ENCODE results near the gene MORN4. TPM values are rescaled to one million over a fixed set of nuclear protein-coding genes. Genes with fewer than 3 reads are reported as not detected.

MORN4 gene
- total and polyA plus RNA-seq, 2 donors, result 2.0 to 4.7 TPM

DNA sequence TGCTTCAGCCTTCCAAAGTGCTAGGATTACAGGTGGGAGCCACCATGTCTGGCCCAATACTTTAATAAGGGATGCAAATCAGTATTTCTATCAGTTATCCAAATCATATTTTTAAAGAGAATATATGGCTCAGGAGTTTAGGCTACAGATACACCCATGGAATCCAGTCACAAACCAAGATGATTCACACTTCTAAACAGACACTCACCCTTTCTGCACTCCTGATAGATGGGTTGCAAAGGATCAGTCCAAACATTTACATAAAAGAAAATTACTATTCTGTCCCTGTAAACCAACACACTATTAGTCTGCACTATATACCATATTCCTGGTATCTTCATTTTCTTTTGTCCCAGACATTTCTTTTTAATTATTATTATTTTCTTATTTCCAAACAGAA lies 2.2 kb downstream of the MORN4 start:
- DNase-seq (ENCODE audit: low read depth in 6 of 9, low spot score in 9 of 9), result no peak
- H3K27me3 ChIP-seq (ENCODE audit: control insufficient read depth in 2 of 2, insufficient read depth in 1 of 2, low read length in 1 of 2), result peaks cover 0 to 6% of the 10 kb centered on the region in 2 donors
- no peak overlapping the region for H3K4me3 ChIP-seq (ENCODE audit: low read length in 2 of 2)
- H3K36me3 ChIP-seq (ENCODE audit: control insufficient read depth in 2 of 2, insufficient read depth in 2 of 2, low read length in 1 of 2), result no peaks in the 10 kb centered on the region
- no peak overlapping the region for H3K27ac ChIP-seq (ENCODE audit: low read depth in 1 of 2, low read length in 1 of 2)
- H3K9me3 ChIP-seq (ENCODE audit: control insufficient read depth in 2 of 2, insufficient read depth in 1 of 2, low read length in 1 of 2), result peaks cover 0 to 6% of the 10 kb centered on the region in 2 donors
- H3K4me1 ChIP-seq (ENCODE audit: control insufficient read depth in 2 of 2, insufficient read depth in 2 of 2, low read length in 2 of 2), result peaks cover 2 to 10% of the 10 kb centered on the region in 2 donors

DNA sequence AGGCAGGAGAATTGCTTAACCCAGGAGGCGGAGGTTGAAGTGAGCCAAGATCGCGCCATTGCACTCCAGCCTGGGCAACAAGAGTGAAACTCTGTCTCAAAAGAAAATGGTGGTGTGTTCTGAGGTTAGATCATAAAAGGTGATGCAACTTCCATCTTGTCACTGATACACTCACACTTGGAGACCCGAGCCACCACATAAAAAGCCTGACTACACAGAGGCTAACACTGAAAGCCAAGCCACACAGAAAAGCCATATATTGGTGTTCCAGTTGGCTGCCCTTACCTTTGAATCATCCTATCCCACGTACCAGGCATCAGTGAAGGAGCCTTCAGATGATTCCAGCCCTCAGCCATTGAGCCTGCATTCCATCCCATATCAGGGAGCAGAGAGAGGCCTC lies 4.0 kb downstream of the MORN4 start:
- H3K4me1 ChIP-seq (ENCODE audit: control insufficient read depth in 2 of 2, insufficient read depth in 2 of 2, low read length in 2 of 2), result peaks cover 2 to 10% of the 10 kb centered on the region in 2 donors
- WGBS, result 96% methylated on average over 5 of the region's 5 CpGs
- H3K4me3 ChIP-seq (ENCODE audit: low read length in 2 of 2), result no peak overlapping the region
- DNase-seq (ENCODE audit: low read depth in 6 of 9, low spot score in 9 of 9), result no peak
- H3K27me3 ChIP-seq (ENCODE audit: control insufficient read depth in 2 of 2, insufficient read depth in 1 of 2, low read length in 1 of 2), result peaks cover 0 to 6% of the 10 kb centered on the region in 2 donors
- H3K36me3 ChIP-seq (ENCODE audit: control insufficient read depth in 2 of 2, insufficient read depth in 2 of 2, low read length in 1 of 2), result no peaks in the 10 kb centered on the region
- peaks cover 0 to 6% of the 10 kb centered on the region in 2 donors for H3K9me3 ChIP-seq (ENCODE audit: control insufficient read depth in 2 of 2, insufficient read depth in 1 of 2, low read length in 1 of 2)
- H3K27ac ChIP-seq (ENCODE audit: low read depth in 1 of 2, low read length in 1 of 2), result no peak overlapping the region

DNA sequence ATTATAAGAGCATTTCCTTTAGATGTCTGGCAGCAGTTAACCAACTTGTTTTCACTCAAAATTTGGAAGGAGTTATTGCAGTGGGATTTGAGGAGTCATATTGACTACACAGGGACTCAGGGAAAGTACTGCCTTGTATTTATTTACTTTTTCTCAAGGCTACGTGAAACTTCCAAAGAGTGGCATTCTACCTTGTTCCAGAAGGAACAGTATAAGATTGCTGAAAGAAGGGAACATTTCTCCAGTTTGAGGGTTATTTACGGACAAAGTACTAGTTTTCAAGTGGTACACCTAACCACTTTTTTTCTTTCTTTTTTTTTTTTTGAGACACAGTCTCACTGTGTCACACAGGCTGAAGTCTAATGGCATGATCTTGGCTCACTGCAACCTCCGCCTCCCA lies 5.1 kb downstream of the MORN4 start:
- Histone ChIP-seq H3K27ac (ENCODE audit: low read depth in 1 of 2, low read length in 1 of 2) (no peak overlapping the region), H3K4me3 (ENCODE audit: low read length in 2 of 2) (no peak overlapping the region), H3K4me1 (ENCODE audit: control insufficient read depth in 2 of 2, insufficient read depth in 2 of 2, low read length in 2 of 2) (peaks cover 2 to 7% of the 10 kb centered on the region in 2 donors), H3K27me3 (ENCODE audit: control insufficient read depth in 2 of 2, insufficient read depth in 1 of 2, low read length in 1 of 2) (peaks cover 0 to 6% of the 10 kb centered on the region in 2 donors), H3K36me3 (ENCODE audit: control insufficient read depth in 2 of 2, insufficient read depth in 2 of 2, low read length in 1 of 2) (no peaks in the 10 kb centered on the region), H3K9me3 (ENCODE audit: control insufficient read depth in 2 of 2, insufficient read depth in 1 of 2, low read length in 1 of 2) (peaks cover 0 to 5% of the 10 kb centered on the region in 2 donors)
- 99% methylated on average over 3 of the region's 3 CpGs for WGBS
- DNase-seq (ENCODE audit: low read depth in 6 of 9, low spot score in 9 of 9), result no peak

DNA sequence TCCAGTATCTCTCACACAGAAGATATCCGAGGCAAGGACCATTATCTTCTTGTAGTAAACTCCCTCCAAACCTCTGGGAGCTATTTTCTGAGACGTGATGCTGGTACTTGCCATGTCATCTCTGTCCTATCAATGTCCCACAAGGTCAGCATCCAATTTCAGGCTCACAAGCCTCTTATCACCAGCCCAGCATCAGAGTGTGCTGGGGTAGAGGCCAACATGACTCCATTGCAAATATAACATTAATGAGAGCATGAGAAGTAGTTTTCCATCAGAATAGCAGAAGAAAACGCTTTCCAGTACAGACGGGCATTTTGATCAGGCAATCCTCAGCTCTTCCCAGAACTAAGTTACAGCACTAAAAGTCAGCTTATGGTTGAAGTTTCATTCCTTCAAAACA lies 5.6 kb downstream of the MORN4 start:
- WGBS, result 98% methylated on average over 4 of the region's 4 CpGs
- no peak for DNase-seq (ENCODE audit: low read depth in 6 of 9, low spot score in 9 of 9)
- H3K27ac ChIP-seq (ENCODE audit: low read depth in 1 of 2, low read length in 1 of 2), result no peak overlapping the region
- H3K4me3 ChIP-seq (ENCODE audit: low read length in 2 of 2), result no peak overlapping the region
- peaks cover 0 to under 1% of the 10 kb centered on the region in 2 donors for H3K9me3 ChIP-seq (ENCODE audit: control insufficient read depth in 2 of 2, insufficient read depth in 1 of 2, low read length in 1 of 2)
- peaks cover 2% of the 10 kb centered on the region in 2 donors for H3K4me1 ChIP-seq (ENCODE audit: control insufficient read depth in 2 of 2, insufficient read depth in 2 of 2, low read length in 2 of 2)
- peaks cover 0 to under 1% of the 10 kb centered on the region in 2 donors for H3K27me3 ChIP-seq (ENCODE audit: control insufficient read depth in 2 of 2, insufficient read depth in 1 of 2, low read length in 1 of 2)
- H3K36me3 ChIP-seq (ENCODE audit: control insufficient read depth in 2 of 2, insufficient read depth in 2 of 2, low read length in 1 of 2), result no peaks in the 10 kb centered on the region

DNA sequence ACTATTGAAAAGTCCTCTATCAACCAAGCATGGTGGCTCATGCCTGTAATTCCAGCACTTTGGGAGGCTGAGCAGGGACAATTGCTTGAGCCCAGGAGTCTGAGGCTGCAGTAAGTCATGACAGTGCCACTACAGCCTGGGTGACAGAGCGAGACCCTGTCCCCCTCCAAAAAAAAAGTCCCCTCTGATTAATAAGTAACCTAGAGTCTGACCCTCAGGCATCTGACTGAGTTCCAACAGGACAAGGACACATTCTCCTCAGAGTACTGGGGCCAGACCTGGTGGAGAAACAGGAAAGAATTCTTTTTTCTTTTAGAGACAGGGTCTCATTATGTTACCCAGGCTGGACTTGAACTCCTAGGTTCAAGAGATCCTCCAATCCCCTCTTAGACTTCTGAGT lies 10.0 kb downstream of the MORN4 start:
- Histone ChIP-seq H3K4me3 (ENCODE audit: low read length in 2 of 2) (no peak overlapping the region), H3K36me3 (ENCODE audit: control insufficient read depth in 2 of 2, insufficient read depth in 2 of 2, low read length in 1 of 2) (no peaks in the 10 kb centered on the region), H3K27ac (ENCODE audit: low read depth in 1 of 2, low read length in 1 of 2) (no peak overlapping the region), H3K27me3 (ENCODE audit: control insufficient read depth in 2 of 2, insufficient read depth in 1 of 2, low read length in 1 of 2) (no peaks in the 10 kb centered on the region), H3K9me3 (ENCODE audit: control insufficient read depth in 2 of 2, insufficient read depth in 1 of 2, low read length in 1 of 2) (no peaks in the 10 kb centered on the region), H3K4me1 (ENCODE audit: control insufficient read depth in 2 of 2, insufficient read depth in 2 of 2, low read length in 2 of 2) (no peaks in the 10 kb centered on the region)
- 97% methylated on average over 1 of the region's 1 CpG for WGBS
- no peak for DNase-seq (ENCODE audit: low read depth in 6 of 9, low spot score in 9 of 9)

DNA sequence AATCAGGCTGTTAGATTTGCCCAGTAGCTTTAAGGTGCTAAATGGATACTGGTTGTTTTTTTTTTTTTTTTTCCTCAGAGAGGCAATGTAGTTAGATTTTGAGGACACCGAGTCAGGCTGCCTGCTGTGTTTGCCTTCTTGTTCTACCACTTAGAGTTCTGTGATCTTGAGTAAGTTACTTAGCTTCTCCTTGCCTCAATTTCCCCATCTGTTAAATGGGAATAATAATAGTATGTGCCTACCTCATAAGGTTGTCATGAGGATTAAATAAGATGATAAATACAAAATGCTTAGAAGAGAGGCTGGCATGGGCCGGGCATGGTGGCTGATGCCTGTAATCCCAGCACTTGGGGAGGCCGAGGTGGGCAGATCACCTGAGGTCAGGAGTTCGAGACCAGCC lies 14.6 kb downstream of the MORN4 start:
- no peak overlapping the region for H3K4me3 ChIP-seq (ENCODE audit: low read length in 2 of 2)
- WGBS, result 98% methylated on average over 4 of the region's 4 CpGs
- no peak for DNase-seq (ENCODE audit: low read depth in 6 of 9, low spot score in 9 of 9)
- H3K4me1 ChIP-seq (ENCODE audit: control insufficient read depth in 2 of 2, insufficient read depth in 2 of 2, low read length in 2 of 2), result no peaks in the 10 kb centered on the region
- H3K36me3 ChIP-seq (ENCODE audit: control insufficient read depth in 2 of 2, insufficient read depth in 2 of 2, low read length in 1 of 2), result no peaks in the 10 kb centered on the region
- no peaks in the 10 kb centered on the region for H3K27me3 ChIP-seq (ENCODE audit: control insufficient read depth in 2 of 2, insufficient read depth in 1 of 2, low read length in 1 of 2)
- H3K9me3 ChIP-seq (ENCODE audit: control insufficient read depth in 2 of 2, insufficient read depth in 1 of 2, low read length in 1 of 2), result no peaks in the 10 kb centered on the region
- no peak overlapping the region for H3K27ac ChIP-seq (ENCODE audit: low read depth in 1 of 2, low read length in 1 of 2)

DNA sequence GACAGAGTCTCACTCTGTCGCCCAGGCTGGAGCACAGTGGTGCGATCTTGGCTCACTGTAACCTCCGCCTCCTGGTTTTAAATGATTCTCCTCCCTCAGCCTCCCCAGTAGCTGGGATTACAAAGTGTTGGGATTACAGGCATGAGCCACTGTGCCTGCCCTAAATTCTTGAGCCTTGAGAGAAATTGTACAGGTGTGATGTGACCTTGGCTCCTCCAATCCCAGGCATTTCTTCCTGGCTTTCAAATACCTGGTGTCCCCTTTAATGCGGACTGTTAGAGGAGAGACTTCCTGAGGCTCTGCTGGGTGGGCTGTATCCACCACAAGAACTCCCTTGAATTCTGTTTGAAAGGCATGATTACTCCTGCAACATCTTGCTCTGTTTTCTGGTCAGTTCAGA lies 15.0 kb downstream of the MORN4 start:
- 96% methylated on average over 4 of the region's 4 CpGs for WGBS
- no peaks in the 10 kb centered on the region for H3K9me3 ChIP-seq (ENCODE audit: control insufficient read depth in 2 of 2, insufficient read depth in 1 of 2, low read length in 1 of 2)
- H3K27ac ChIP-seq (ENCODE audit: low read depth in 1 of 2, low read length in 1 of 2), result no peak overlapping the region
- DNase-seq (ENCODE audit: low read depth in 6 of 9, low spot score in 9 of 9), result no peak
- H3K27me3 ChIP-seq (ENCODE audit: control insufficient read depth in 2 of 2, insufficient read depth in 1 of 2, low read length in 1 of 2), result no peaks in the 10 kb centered on the region
- H3K36me3 ChIP-seq (ENCODE audit: control insufficient read depth in 2 of 2, insufficient read depth in 2 of 2, low read length in 1 of 2), result no peaks in the 10 kb centered on the region
- H3K4me3 ChIP-seq (ENCODE audit: low read length in 2 of 2), result no peak overlapping the region
- no peaks in the 10 kb centered on the region for H3K4me1 ChIP-seq (ENCODE audit: control insufficient read depth in 2 of 2, insufficient read depth in 2 of 2, low read length in 2 of 2)

DNA sequence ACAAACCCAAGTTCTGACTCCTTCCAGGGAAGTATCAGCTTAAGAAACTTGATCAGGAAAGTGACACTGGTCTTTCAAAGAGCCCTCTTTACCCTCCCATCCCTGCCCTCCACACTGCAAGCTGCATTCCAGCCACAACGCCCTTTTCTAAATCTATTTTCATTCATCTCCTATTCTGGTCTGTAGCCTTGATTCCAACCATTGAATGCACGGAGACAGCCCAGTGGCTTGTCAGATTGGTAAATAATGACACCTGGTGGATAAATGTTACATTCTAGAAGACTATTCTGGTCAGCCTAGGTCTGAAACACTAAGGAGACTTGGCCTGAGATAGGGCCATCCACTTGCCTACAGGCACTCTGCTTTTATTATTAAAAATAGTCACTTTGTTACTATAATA lies 20.9 kb downstream of the MORN4 start:
- 85% methylated on average over 2 of the region's 2 CpGs for WGBS
- no peaks in the 10 kb centered on the region for H3K9me3 ChIP-seq (ENCODE audit: control insufficient read depth in 2 of 2, insufficient read depth in 1 of 2, low read length in 1 of 2)

DNA sequence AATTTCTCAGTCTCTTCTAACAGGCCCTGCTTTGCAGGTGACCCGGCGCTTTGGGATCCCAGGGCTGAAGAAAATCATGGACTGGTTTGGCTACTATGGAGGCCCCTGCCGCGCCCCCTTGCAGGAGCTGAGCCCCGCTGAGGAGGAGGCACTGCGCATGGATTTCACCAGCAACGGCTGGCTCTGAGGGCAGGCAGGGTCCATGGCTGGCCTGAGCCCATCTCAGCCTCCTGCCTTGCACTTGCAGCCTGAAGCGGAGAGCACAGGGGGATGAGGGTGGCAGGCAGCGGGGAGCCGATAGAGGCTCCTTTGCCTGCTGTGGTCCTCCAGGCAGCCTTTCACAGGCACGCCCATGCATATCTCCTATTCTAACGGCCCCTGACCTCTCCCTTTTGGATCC lies 21.8 kb downstream of the MORN4 start:
- Histone ChIP-seq H3K9me3 (ENCODE audit: control insufficient read depth in 2 of 2, insufficient read depth in 1 of 2, low read length in 1 of 2) (no peaks in the 10 kb centered on the region), H3K36me3 (ENCODE audit: control insufficient read depth in 2 of 2, insufficient read depth in 2 of 2, low read length in 1 of 2) (no peaks in the 10 kb centered on the region), H3K4me1 (ENCODE audit: control insufficient read depth in 2 of 2, insufficient read depth in 2 of 2, low read length in 2 of 2) (no peaks in the 10 kb centered on the region), H3K27ac (ENCODE audit: low read depth in 1 of 2, low read length in 1 of 2) (no peak overlapping the region), H3K27me3 (ENCODE audit: control insufficient read depth in 2 of 2, insufficient read depth in 1 of 2, low read length in 1 of 2) (no peaks in the 10 kb centered on the region), H3K4me3 (ENCODE audit: low read length in 2 of 2) (no peak overlapping the region)
- WGBS, result 97% methylated on average over 12 of the region's 12 CpGs
- DNase-seq (ENCODE audit: low read depth in 6 of 9, low spot score in 9 of 9), result no peak

More for the DNA sequence above, 20.9 kb downstream of the MORN4 start:
- no peak for DNase-seq (ENCODE audit: low read depth in 6 of 9, low spot score in 9 of 9)
- H3K4me1 ChIP-seq (ENCODE audit: control insufficient read depth in 2 of 2, insufficient read depth in 2 of 2, low read length in 2 of 2), result no peaks in the 10 kb centered on the region
- no peaks in the 10 kb centered on the region for H3K27me3 ChIP-seq (ENCODE audit: control insufficient read depth in 2 of 2, insufficient read depth in 1 of 2, low read length in 1 of 2)
- H3K36me3 ChIP-seq (ENCODE audit: control insufficient read depth in 2 of 2, insufficient read depth in 2 of 2, low read length in 1 of 2), result no peaks in the 10 kb centered on the region
- H3K27ac ChIP-seq (ENCODE audit: low read depth in 1 of 2, low read length in 1 of 2), result no peak overlapping the region
- no peak overlapping the region for H3K4me3 ChIP-seq (ENCODE audit: low read length in 2 of 2)

Measured in thymus (tissue), 11 donors.